ENCODE measurements around the gene SPATS2L. TPM values are rescaled to one million over a fixed set of nuclear protein-coding genes. Genes with fewer than 3 reads are reported as not detected.
A peak's percentile ranks its signal among the peaks of the same experiment; 100 is the strongest.

SPATS2L gene
- total RNA-seq, 1 donor from 2014 or later: 65.6 TPM

DNA sequence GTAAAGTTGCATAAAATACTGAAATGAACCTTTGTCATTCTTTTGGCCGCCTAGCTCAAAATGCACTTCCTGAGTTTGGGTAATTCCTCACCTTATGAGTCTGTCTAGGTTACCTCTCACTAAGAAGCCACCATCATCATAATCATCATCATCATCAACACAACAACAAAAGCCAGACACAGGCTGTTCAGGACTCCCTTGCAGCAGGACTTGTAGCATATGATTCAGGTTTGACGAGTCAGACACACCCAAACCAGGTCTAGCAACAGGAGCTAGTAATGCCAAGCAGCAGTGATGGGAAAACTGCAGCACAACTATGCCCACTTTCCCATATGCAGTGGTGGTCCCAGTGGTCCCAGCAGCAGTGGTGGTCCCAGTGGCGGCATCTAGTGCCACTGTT is 216.7 kb downstream of the SPATS2L start:
- H3K4me3 ChIP-seq: no peak overlapping the region
- TF ChIP-seq POLR2A (IDR thresholded peaks at IDR 0.05) (no peak), POLR2AphosphoS5 (IDR thresholded peaks at IDR 0.05; ENCODE audit: insufficient read depth in 1 of 2, low read depth in 1 of 2) (no peak)
- TF ChIP-seq, protein P1, sequence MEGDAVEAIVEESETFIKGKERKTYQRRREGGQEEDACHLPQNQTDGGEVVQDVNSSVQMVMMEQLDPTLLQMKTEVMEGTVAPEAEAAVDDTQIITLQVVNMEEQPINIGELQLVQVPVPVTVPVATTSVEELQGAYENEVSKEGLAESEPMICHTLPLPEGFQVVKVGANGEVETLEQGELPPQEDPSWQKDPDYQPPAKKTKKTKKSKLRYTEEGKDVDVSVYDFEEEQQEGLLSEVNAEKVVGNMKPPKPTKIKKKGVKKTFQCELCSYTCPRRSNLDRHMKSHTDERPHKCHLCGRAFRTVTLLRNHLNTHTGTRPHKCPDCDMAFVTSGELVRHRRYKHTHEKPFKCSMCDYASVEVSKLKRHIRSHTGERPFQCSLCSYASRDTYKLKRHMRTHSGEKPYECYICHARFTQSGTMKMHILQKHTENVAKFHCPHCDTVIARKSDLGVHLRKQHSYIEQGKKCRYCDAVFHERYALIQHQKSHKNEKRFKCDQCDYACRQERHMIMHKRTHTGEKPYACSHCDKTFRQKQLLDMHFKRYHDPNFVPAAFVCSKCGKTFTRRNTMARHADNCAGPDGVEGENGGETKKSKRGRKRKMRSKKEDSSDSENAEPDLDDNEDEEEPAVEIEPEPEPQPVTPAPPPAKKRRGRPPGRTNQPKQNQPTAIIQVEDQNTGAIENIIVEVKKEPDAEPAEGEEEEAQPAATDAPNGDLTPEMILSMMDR (IDR thresholded peaks at IDR 0.05): no peak
- peaks cover 10% of the 10 kb centered on the region for H3K4me1 ChIP-seq
- no peaks in the 10 kb centered on the region for H3K9me3 ChIP-seq
- H3K27me3 ChIP-seq: no peaks in the 10 kb centered on the region
- DNase-seq (ENCODE audit: extremely low spot score in 2 of 2): no peak
- intact Hi-C loops (cut with DNase I): no loop called here
- no peaks in the 10 kb centered on the region for H3K36me3 ChIP-seq
- H3K27ac ChIP-seq: no peak overlapping the region

GRCh38 chr2:200523604-200524003 is 217.1 kb downstream of the SPATS2L start:
- no peak for TF ChIP-seq POLR2A (IDR thresholded peaks at IDR 0.05)
- no peak for TF ChIP-seq POLR2AphosphoS5 (IDR thresholded peaks at IDR 0.05; ENCODE audit: insufficient read depth in 1 of 2, low read depth in 1 of 2)
- TF ChIP-seq, protein P1 (IDR thresholded peaks at IDR 0.05): no peak
- peaks cover 10% of the 10 kb centered on the region for H3K4me1 ChIP-seq
- H3K27ac ChIP-seq: no peak overlapping the region
- DNase-seq (ENCODE audit: extremely low spot score in 2 of 2): no peak
- intact Hi-C loops (cut with DNase I): no loop called here
- H3K4me3 ChIP-seq: no peak overlapping the region
- no peaks in the 10 kb centered on the region for H3K9me3 ChIP-seq
- no peaks in the 10 kb centered on the region for H3K27me3 ChIP-seq
- no peaks in the 10 kb centered on the region for H3K36me3 ChIP-seq

DNA sequence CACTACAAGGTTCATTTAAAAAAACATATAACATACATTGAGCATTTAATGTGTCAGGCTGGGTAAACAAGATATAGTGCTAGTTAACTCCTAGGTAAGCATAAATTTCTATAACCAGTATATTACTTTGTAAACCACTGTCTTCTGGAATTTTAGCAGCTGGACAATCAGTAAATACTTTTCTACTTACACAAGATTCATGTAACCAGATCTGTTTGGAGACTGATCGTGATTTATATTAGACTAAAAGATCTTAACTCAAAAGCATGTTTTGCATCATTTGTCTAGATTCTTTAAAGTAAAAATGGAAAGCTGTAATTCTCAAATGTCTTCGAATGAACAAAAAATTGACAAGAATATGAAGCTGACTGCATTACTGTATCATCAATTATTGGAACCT is 218.6 kb downstream of the SPATS2L start:
- TF ChIP-seq POLR2A (IDR thresholded peaks at IDR 0.05): no peak
- peaks cover 10% of the 10 kb centered on the region for H3K4me1 ChIP-seq
- no peaks in the 10 kb centered on the region for H3K27me3 ChIP-seq
- peak overlapping the region in 1 of 2 donors; percentile 76 for H3K4me3 ChIP-seq
- H3K27ac ChIP-seq: peak overlapping the region; percentile 41
- no peaks in the 10 kb centered on the region for H3K36me3 ChIP-seq
- intact Hi-C loops (cut with DNase I): no loop called here
- DNase-seq (ENCODE audit: extremely low spot score in 2 of 2): no peak
- H3K9me3 ChIP-seq: no peaks in the 10 kb centered on the region

DNA sequence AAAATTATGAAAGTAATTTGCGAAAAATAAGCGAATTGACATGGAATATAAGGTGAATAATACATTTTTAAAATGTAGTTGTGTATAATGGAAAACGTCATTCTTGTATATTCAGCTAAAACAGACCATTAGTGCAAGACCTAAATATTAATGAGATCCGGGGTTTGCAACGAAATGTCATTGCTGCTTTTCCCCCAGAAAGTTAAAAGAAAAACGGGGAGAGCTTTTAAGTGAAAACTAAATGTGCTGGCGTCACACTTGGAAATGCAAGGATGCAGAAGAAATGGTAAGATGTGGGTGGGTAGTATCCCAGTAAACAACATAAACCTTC is 219.0 kb downstream of the SPATS2L start:
- no peak for DNase-seq (ENCODE audit: extremely low spot score in 2 of 2)
- Histone ChIP-seq H3K27me3 (no peaks in the 10 kb centered on the region), H3K27ac (peak overlapping the region; percentile 41), H3K4me3 (peak overlapping the region; percentile 64 to 76), H3K9me3 (no peaks in the 10 kb centered on the region), H3K4me1 (peaks cover 10% of the 10 kb centered on the region), H3K36me3 (no peaks in the 10 kb centered on the region)
- intact Hi-C loops (cut with DNase I): no loop called here
- TF ChIP-seq, protein P1 (IDR thresholded peaks at IDR 0.05): no peak
- no peak for TF ChIP-seq POLR2A (IDR thresholded peaks at IDR 0.05)
- TF ChIP-seq POLR2AphosphoS5 (IDR thresholded peaks at IDR 0.05; ENCODE audit: insufficient read depth in 1 of 2, low read depth in 1 of 2): no peak

GRCh38 chr2:200525882-200526651 is 219.6 kb downstream of the SPATS2L start, which contains the start of gene SGO2:
Gene SGO2, plus strand, starts transcription at chr2:200526207. Its CDS starts 6,769 bp downstream, at chr2:200532976.
- peaks cover 10% of the 10 kb centered on the region for H3K4me1 ChIP-seq
- no peaks in the 10 kb centered on the region for H3K9me3 ChIP-seq
- H3K4me3 ChIP-seq: peak within 1 kb of the TSS; percentile 64 to 76
- intact Hi-C loops (cut with DNase I): no loop called here
- H3K27me3 ChIP-seq: no peaks in the 10 kb centered on the region
- no peak for DNase-seq (ENCODE audit: extremely low spot score in 2 of 2)
- no peaks in the 10 kb centered on the region for H3K36me3 ChIP-seq
- H3K27ac ChIP-seq: peak within 1 kb of the TSS; percentile 41
- TF ChIP-seq, protein P1 (IDR thresholded peaks at IDR 0.05): no peak
- TF ChIP-seq POLR2AphosphoS5 (IDR thresholded peaks at IDR 0.05; ENCODE audit: insufficient read depth in 1 of 2, low read depth in 1 of 2) (peak; percentile 96), POLR2A (IDR thresholded peaks at IDR 0.05) (peak in 1 of 2 donors; percentile 40)
